K562 (cell line): ENCODE results near the gene CTDSP1. TPM values are rescaled to one million over a fixed set of nuclear protein-coding genes. Genes with fewer than 3 reads are reported as not detected.

Source experiments
- CBFA2T3 ChIP-seq: fragments of 450-650 bp; IDR thresholded peaks from 2 replicates; pipeline ENCODE4 v1.6.1; 2017
- CBX5 ChIP-seq: IDR thresholded peaks from 2 replicates; pipeline ENCODE4 v1.6.1; 2014; ENCODE audit warnings: low read depth, borderline replicate concordance
- CREBBP ChIP-seq: IDR thresholded peaks from one replicate; pipeline ENCODE4 v1.6.1; 2012; ENCODE audit warnings: low read depth, mild to moderate bottlenecking, control low read depth, inconsistent platforms, low read length
- FOXJ2 ChIP-seq: fragments of 200-800 bp; sonication (Bioruptor generic); IDR thresholded peaks from 2 replicates; pipeline ENCODE4 v1.6.1; 2016; ENCODE audit warnings: missing genetic modification characterization, missing compliant biosample characterization
- GATAD2B ChIP-seq: fragments of 450-650 bp; IDR thresholded peaks from 2 replicates; pipeline ENCODE4 v1.6.1; 2017; ENCODE audit warnings: mild to moderate bottlenecking, borderline replicate concordance
- GTF2F1 ChIP-seq: IDR thresholded peaks from 2 replicates; pipeline ENCODE4 v1.6.1; 2011; ENCODE audit warnings: low read depth, low read length, improper control_type of control experiment
- NONO ChIP-seq, 2 experiments: fragments of 200-400 bp in 1 of 2; fragments of 450-650 bp in 1 of 2; formaldehyde crosslinking in 1 of 2; IDR thresholded peaks; 2 replicates each; pipeline ENCODE4 v1.6.1; 2017; ENCODE audit warnings: low read depth in 2 of 2, mild to moderate bottlenecking in 2 of 2, moderate library complexity in 2 of 2, low read length in 1 of 2
- NR2F6 ChIP-seq: fragments of 450-650 bp; formaldehyde crosslinking; IDR thresholded peaks from 2 replicates; pipeline ENCODE4 v1.4.0; 2020; ENCODE audit warnings: mild to moderate bottlenecking
- NRF1 ChIP-seq, 2 experiments: fragments of 450-650 bp; IDR thresholded peaks in 1 of 2; conservative IDR thresholded peaks in 1 of 2; 2 replicates each; pipeline ENCODE4 v1.6.1; 2014; ENCODE audit warnings: mild to moderate bottlenecking in 2 of 2
- PHB2 ChIP-seq: fragments of 450-650 bp; IDR thresholded peaks from 2 replicates; pipeline ENCODE4 v1.6.1; 2017; ENCODE audit warnings: low read depth
- RBM25 ChIP-seq: fragments of 200-400 bp; formaldehyde crosslinking; IDR thresholded peaks from 2 replicates; pipeline ENCODE4 v1.6.1; 2018; ENCODE audit warnings: low read length, low read depth, moderate library complexity; ENCODE audit not compliant: severe bottlenecking
- SIN3A ChIP-seq, 2 experiments: fragments of 150-350 bp in 1 of 2; IDR thresholded peaks; 2 replicates each; pipeline ENCODE4 v1.6.1; 2011 to 2016; ENCODE audit warnings: borderline replicate concordance in 2 of 2, low read depth in 2 of 2, low read length in 2 of 2, mild to moderate bottlenecking in 2 of 2, moderate library complexity in 2 of 2; ENCODE audit not compliant: control insufficient read depth in 1 of 2
- SIX5 ChIP-seq, 2 experiments: IDR thresholded peaks; 2 replicates each; pipeline ENCODE4 v1.6.1; 2011; ENCODE audit warnings: low read length in 2 of 2, borderline replicate concordance in 1 of 2, low read depth in 1 of 2, mild to moderate bottlenecking in 1 of 2, moderate library complexity in 1 of 2; ENCODE audit not compliant: insufficient read depth in 1 of 2
- SLC30A9 ChIP-seq: fragments of 250-450 bp; sonication (Bioruptor Pico); IDR thresholded peaks from 2 replicates; pipeline ENCODE4 v1.8.0; 2022; ENCODE audit warnings: mild to moderate bottlenecking, moderate library complexity
- SP1 ChIP-seq: sonication (generic); formaldehyde crosslinking; IDR thresholded peaks from 2 replicates; pipeline ENCODE4 v1.8.1; 2022; ENCODE audit warnings: mild to moderate bottlenecking, missing genetic modification reagents
- TCF7 ChIP-seq: sonication (generic); IDR thresholded peaks from 2 replicates; pipeline ENCODE4 v1.6.1; 2016; ENCODE audit warnings: antibody characterized with exemption, borderline replicate concordance
- TEAD4 ChIP-seq, 2 experiments: sonication (generic) in 1 of 2; formaldehyde crosslinking in 1 of 2; IDR thresholded peaks; 2 replicates each; pipeline versions ENCODE4 v1.6.1 to v1.8.0; 2012 to 2022; ENCODE audit warnings: borderline replicate concordance in 1 of 2, inconsistent platforms in 1 of 2, low read length in 1 of 2, mild to moderate bottlenecking in 1 of 2, missing genetic modification reagents in 1 of 2
- XRCC3 ChIP-seq: fragments of 450-650 bp; IDR thresholded peaks from 2 replicates; pipeline ENCODE4 v1.6.1; 2017; ENCODE audit warnings: mild to moderate bottlenecking, moderate library complexity
- ZBTB8A ChIP-seq: fragments of 450-650 bp; IDR thresholded peaks from 2 replicates; pipeline ENCODE4 v1.6.1; 2018; ENCODE audit warnings: mild to moderate bottlenecking, moderate library complexity; ENCODE audit not compliant: partially characterized antibody
- ZNF184 ChIP-seq: sonication (generic); formaldehyde crosslinking; IDR thresholded peaks from 2 replicates; pipeline ENCODE4 v1.5.0; 2020; ENCODE audit warnings: missing genetic modification reagents
- ZNF277 ChIP-seq: fragments of 250-450 bp; sonication (Bioruptor Pico); IDR thresholded peaks from 2 replicates; pipeline ENCODE4 v1.8.0; 2022; ENCODE audit warnings: inconsistent platforms, mild to moderate bottlenecking, moderate library complexity, borderline replicate concordance
- ZNF507 ChIP-seq: conservative IDR thresholded peaks from 2 replicates; pipeline ENCODE4 v1.6.1; 2017; ENCODE audit warnings: missing genetic modification characterization, missing compliant biosample characterization
- ZNF584 ChIP-seq: fragments of 200-800 bp; sonication (Bioruptor generic); IDR thresholded peaks from 2 replicates; pipeline ENCODE4 v1.6.1; 2016; ENCODE audit warnings: low read depth, mild to moderate bottlenecking, missing genetic modification characterization, missing compliant biosample characterization
- ZNF717 ChIP-seq: fragments of 250-450 bp; sonication (Bioruptor Pico); IDR thresholded peaks from 2 replicates; pipeline ENCODE4 v1.5.0; 2021
- polyA plus RNA-seq, 8 experiments: library from polyadenylated mRNA; depleted of rRNA in 4 of 8; stranded (reverse) in 5 of 8; unstranded in 3 of 8; fragments of >200 nt; fragmentation: Nextera tagmentation in 2 of 8; fragmentation: Illumina TruSeq in 1 of 8; extraction: Ambion mirVana in 2 of 8; extraction: Trizol in 1 of 8; gene quantifications; 2 replicates each; pipeline versions ENCODE4 v1.2.1 to v1.2.3, GENCODE V29; 2011 to 2014; ENCODE audit warnings: inconsistent platforms in 1 of 8, missing spikeins in 1 of 8
- total RNA-seq, 7 experiments: library from RNA; depleted of rRNA in 6 of 7; stranded (reverse); fragments of >200 nt in 6 of 7; fragmentation: Illumina TruSeq in 2 of 7; extraction: Trizol in 2 of 7; gene quantifications; 2 replicates each; pipeline versions ENCODE4 v1.2.1 to v1.2.3, GENCODE V29; 2011 to 2021; ENCODE audit warnings: low replicate concordance in 1 of 7
- TF ChIP-seq, protein P1 (sequence below): fragments of 450-650 bp; IDR thresholded peaks from 2 replicates; pipeline ENCODE4 v1.6.1; 2016; ENCODE audit warnings: mild to moderate bottlenecking

CTDSP1 gene
- total and polyA plus RNA-seq, 9 of the 15 experiments (the other 6 are each of a cell fraction or from before 2014, with no cell fraction given) = 2.4 to 74.8 (median 45.8) TPM

- TF ChIP-seq ZNF277 (CRISPR knock-in tag) (no peak), SLC30A9 (CRISPR knock-in tag) (no peak), SIN3A (IDR thresholded peaks at IDR 0.05; ENCODE audit: borderline replicate concordance in 2 of 2, control insufficient read depth in 1 of 2, low read depth in 2 of 2, low read length in 2 of 2) (peak; percentile 26 to 29; a peak in 2 of 4 replicates), ZNF507 (tag) (no peak), SIX5 (IDR thresholded peaks at IDR 0.05; ENCODE audit: borderline replicate concordance in 1 of 2, insufficient read depth in 1 of 2, low read depth in 1 of 2, low read length in 2 of 2) (no peak), ZNF584 (no peak), CBFA2T3 (peak; percentile 37; the same call in 1 of the 2 replicates), NR2F6 (CRISPR knock-in tag) (no peak), TEAD4 (IDR thresholded peaks at IDR 0.05; ENCODE audit: low read length) (peak; percentile 68), TEAD4 (CRISPR knock-in tag; IDR thresholded peaks at IDR 0.05; ENCODE audit: borderline replicate concordance) (no peak), XRCC3 (no peak), SP1 (CRISPR knock-in tag) (peak; percentile 91), GTF2F1 (no peak), ZNF717 (no peak), PHB2 (no peak), ZNF184 (CRISPR knock-in tag) (no peak), ZBTB8A (no peak), CREBBP (no peak), CBX5 (no peak), GATAD2B (peak; percentile 55; the same call in 1 of the 2 replicates), NONO (IDR thresholded peaks at IDR 0.05; ENCODE audit: low read depth in 2 of 2, low read length in 1 of 2) (peak in 1 of 2 experiments; percentile 14; a peak in 1 of 4 replicates), TCF7 (0 out of 2 replicates have a peak, but pooled peaks have one; percentile 9), RBM25 (no peak), NRF1 (conservative IDR thresholded peaks at IDR 0.05 in 1 of 2, IDR thresholded peaks at IDR 0.05 in 1 of 2) (peak; percentile 24 to 44; a peak in 3 of 4 replicates), FOXJ2 (tag) (no peak; the same call in 1 of the 2 replicates)
- TF ChIP-seq, protein P1, sequence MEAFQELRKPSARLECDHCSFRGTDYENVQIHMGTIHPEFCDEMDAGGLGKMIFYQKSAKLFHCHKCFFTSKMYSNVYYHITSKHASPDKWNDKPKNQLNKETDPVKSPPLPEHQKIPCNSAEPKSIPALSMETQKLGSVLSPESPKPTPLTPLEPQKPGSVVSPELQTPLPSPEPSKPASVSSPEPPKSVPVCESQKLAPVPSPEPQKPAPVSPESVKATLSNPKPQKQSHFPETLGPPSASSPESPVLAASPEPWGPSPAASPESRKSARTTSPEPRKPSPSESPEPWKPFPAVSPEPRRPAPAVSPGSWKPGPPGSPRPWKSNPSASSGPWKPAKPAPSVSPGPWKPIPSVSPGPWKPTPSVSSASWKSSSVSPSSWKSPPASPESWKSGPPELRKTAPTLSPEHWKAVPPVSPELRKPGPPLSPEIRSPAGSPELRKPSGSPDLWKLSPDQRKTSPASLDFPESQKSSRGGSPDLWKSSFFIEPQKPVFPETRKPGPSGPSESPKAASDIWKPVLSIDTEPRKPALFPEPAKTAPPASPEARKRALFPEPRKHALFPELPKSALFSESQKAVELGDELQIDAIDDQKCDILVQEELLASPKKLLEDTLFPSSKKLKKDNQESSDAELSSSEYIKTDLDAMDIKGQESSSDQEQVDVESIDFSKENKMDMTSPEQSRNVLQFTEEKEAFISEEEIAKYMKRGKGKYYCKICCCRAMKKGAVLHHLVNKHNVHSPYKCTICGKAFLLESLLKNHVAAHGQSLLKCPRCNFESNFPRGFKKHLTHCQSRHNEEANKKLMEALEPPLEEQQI = 0 out of 2 replicates have a peak, but pooled peaks have one; percentile 37
Measured at GRCh38 chr2:218395826-218396687, 3.6 kb upstream of the CTDSP1 start (continued).
